Activated CD8-positive, alpha-beta T cell treated with anti-CD3 and anti-CD28 coated beads for 36 hours (primary cell): Measurements from ENCODE around the gene LRRC42. TPM values are rescaled to one million over a fixed set of nuclear protein-coding genes. Genes with fewer than 3 reads are reported as not detected.

Experiments used
- ATAC-seq: fragments of 200-7000 bp; cut with Tn5 transposase; one replicate; pipeline ENCODE4 v1.10.0; 2021; ENCODE audit warnings: mild to moderate bottlenecking, moderate library complexity
- CTCF ChIA-PET: fragments of 350-600 bp; sonication (Branson Sonifier 250); formaldehyde crosslinking; loops from one replicate; lab custom pipeline; 2021; ENCODE audit warnings: antibody characterized with exemption; lab: Charles Lee
- POLR2A ChIA-PET: fragments of 350-600 bp; sonication (Branson Sonifier 250); formaldehyde crosslinking; loops from one replicate; lab custom pipeline; 2021; ENCODE audit warnings: antibody characterized with exemption; lab: Charles Lee
- DNase-seq: peaks from one replicate; pipeline ENCODE4 v3.0.0-alpha.2; 2020
- H3K27ac Mint-ChIP-seq: one replicate; pipeline ENCODE4 v1.8.0; 2021; ENCODE audit warnings: mild to moderate bottlenecking, mixed read lengths
- H3K27me3 Mint-ChIP-seq: one replicate; pipeline ENCODE4 v1.8.0; 2021; ENCODE audit warnings: mixed read lengths
- H3K36me3 Mint-ChIP-seq: one replicate; pipeline ENCODE4 v1.8.0; 2021; ENCODE audit warnings: low read depth, mixed read lengths
- H3K4me1 Mint-ChIP-seq: one replicate; pipeline ENCODE4 v1.8.0; 2021; ENCODE audit warnings: low read depth, mixed read lengths
- H3K4me3 Mint-ChIP-seq: one replicate; pipeline ENCODE4 v1.8.0; 2021; ENCODE audit warnings: mild to moderate bottlenecking, moderate library complexity, mixed read lengths
- H3K9me3 Mint-ChIP-seq: one replicate; pipeline ENCODE4 v1.8.0; 2021; ENCODE audit warnings: mixed read lengths
- CTCF ChIP-seq: fragments of 200-600 bp; IDR thresholded peaks from one replicate; pipeline ENCODE4 v1.8.0; 2022; ENCODE audit warnings: antibody characterized with exemption, mild to moderate bottlenecking
- intact Hi-C: fragments of 100-400 bp; cut with micrococcal nuclease; formaldehyde crosslinking; loops from one replicate; pipeline ENCODE4 v1.10.0; 2022
- total RNA-seq, 2 experiments: library from RNA; stranded (reverse); gene quantifications; one replicate each; pipeline ENCODE4 v1.2.3, GENCODE V29; 2021

The LRRC42 gene
- total RNA-seq, 2 experiments from 2014 or later, result 26.7 to 29.6 TPM

DNA sequence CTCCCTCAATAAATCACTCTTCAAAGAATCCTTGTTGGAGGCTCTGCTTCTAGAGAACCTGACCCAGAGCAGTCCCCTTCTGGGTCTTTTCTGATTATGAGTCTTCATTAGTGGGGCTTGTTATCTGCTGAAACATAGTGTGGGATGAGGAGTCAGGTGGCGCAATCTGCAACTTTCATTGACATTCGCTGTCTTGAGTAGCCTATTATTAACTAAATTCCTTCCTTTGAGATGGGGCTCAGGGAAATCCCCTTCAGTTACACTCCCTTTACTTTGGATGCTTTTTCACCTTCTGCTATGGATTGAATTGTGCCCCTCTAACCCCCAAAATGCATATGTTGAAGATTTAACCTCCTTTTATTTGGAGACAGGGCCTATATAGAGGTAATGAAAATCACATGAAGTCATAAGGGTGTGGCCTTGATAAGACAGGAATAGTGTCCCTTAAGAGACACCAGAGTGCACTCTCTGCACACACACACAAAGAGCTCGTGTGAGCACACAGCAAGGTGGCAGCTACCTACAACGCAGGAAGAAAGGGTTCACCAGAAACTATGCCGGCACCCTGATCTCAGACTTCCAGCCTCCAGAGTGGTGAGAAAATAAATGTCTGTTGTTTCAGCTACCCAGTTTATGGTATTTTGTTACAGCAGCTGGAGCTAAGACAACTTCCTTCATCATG, 32.7 kb upstream of the LRRC42 start:
- Mint-ChIP-seq H3K9me3 (no peaks in the 10 kb centered on the region), H3K27me3 (no peaks in the 10 kb centered on the region), H3K4me3 (no peak overlapping the region), H3K4me1 (peaks cover 18% of the 10 kb centered on the region), H3K27ac (no peak overlapping the region), H3K36me3 (peaks cover 12% of the 10 kb centered on the region)
- CTCF ChIA-PET, result interaction anchor here (0.9 to 2.8 kb wide), 7 partner anchors 11 to 53 kb away, joined by 3 to 12 read pairs (median 5); partner anchors contain the start of gene IFT25
- ATAC-seq (no peak), DNase-seq (no peak)
- no peak for TF ChIP-seq CTCF
- intact Hi-C loops, result no loop called here
- POLR2A ChIA-PET, result no interaction called here

DNA sequence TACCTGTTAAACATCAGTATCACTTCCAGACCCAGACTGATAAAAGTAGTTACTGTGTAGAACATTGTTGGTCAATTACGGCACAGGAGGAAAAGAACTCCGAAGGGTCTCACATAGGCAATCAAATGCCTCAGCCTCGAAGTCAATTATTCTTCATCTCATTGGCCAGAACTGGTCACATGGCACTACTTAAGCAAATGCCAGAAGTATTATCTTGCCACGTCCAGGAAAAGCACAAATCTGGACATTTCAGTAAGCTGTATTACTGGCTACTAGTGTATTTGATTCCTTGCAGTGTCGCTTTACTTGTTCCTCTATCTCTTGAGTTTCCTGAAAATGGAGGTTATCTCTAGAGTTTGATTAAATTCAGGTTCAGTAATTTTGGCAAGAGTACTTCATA, 27.8 kb upstream of the LRRC42 start:
- Mint-ChIP-seq H3K36me3 (peaks cover 26% of the 10 kb centered on the region), H3K9me3 (no peaks in the 10 kb centered on the region), H3K4me1 (peaks cover 36% of the 10 kb centered on the region), H3K4me3 (no peak overlapping the region), H3K27ac (no peak overlapping the region), H3K27me3 (no peaks in the 10 kb centered on the region)
- ATAC-seq (no peak), DNase-seq (no peak)
- ChIA-PET CTCF (interaction anchor here (1.3 to 1.7 kb wide), 2 partner anchors 40 to 57 kb away, joined by 5 read pairs; no protein-coding TSS in a partner anchor), POLR2A (interaction anchor here (1.0 kb wide), 1 partner anchor 13 kb away, joined by 3 read pairs; no protein-coding TSS in a partner anchor)
- no peak for TF ChIP-seq CTCF
- intact Hi-C loops, result no loop called here

DNA sequence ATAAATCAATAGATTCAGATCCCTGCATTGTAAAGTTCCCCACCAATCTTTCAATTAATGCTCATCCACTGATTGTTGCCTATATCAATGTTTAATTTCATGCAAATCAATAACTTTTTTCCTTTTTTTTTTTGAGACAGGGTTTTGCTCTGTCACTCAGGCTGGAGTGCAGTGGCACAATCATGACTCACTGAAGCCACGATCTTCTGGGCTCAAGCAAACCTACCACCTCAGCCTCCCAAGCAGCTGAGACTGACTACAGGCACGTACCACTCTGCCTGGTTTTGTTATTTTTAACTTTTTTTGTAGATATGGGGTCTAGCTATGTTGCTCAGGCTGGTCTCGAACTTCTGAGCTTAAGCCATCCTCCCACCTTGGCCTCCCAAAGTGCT, 26.5 kb upstream of the LRRC42 start:
- no peaks in the 10 kb centered on the region for H3K9me3 Mint-ChIP-seq
- ChIA-PET POLR2A (interaction anchor here (0.9 to 1.5 kb wide), 4 partner anchors 9 to 29 kb away, joined by 3 read pairs; partner anchors contain the start of gene IFT25), CTCF (interaction anchor here (1.0 to 1.7 kb wide), 3 partner anchors 26 to 40 kb away, joined by 3 to 5 read pairs (median 3); partner anchors contain the start of gene DIO1)
- no peak for TF ChIP-seq CTCF
- intact Hi-C loops, result no loop called here
- peak; percentile 68 for DNase-seq
- peak; percentile 89 for ATAC-seq
- no peaks in the 10 kb centered on the region for H3K27me3 Mint-ChIP-seq
- H3K4me1 Mint-ChIP-seq, result peaks cover 36% of the 10 kb centered on the region
- H3K4me3 Mint-ChIP-seq, result no peak overlapping the region
- peaks cover 30% of the 10 kb centered on the region for H3K36me3 Mint-ChIP-seq
- peak overlapping the region; percentile 90 for H3K27ac Mint-ChIP-seq

- no peak for TF ChIP-seq CTCF
- ChIA-PET POLR2A (no interaction called here), CTCF (no interaction called here)
- no peak overlapping the region for H3K27ac Mint-ChIP-seq
- H3K9me3 Mint-ChIP-seq, result no peaks in the 10 kb centered on the region
- no peak overlapping the region for H3K4me3 Mint-ChIP-seq
- DNase-seq (no peak), ATAC-seq (no peak)
- no peaks in the 10 kb centered on the region for H3K27me3 Mint-ChIP-seq
- H3K36me3 Mint-ChIP-seq, result peaks cover 42% of the 10 kb centered on the region
- peaks cover 8% of the 10 kb centered on the region for H3K4me1 Mint-ChIP-seq
- intact Hi-C loops, result no loop called here
These were observed 18.7 kb upstream of the LRRC42 start for GRCh38 chr1:53927376-53927881.
